Left colon (tissue), 2 donors: ENCODE measurements around the gene OCIAD1. TPM values are rescaled to one million over a fixed set of nuclear protein-coding genes. Genes with fewer than 3 reads are reported as not detected.
"Not testable (repeated sequence)": the region's sequence is repeated elsewhere in the genome, so short reads cannot be mapped to it uniquely, and the experiment has no call there.

Experiments used
- ATAC-seq: fragments of 200-7000 bp; cut with Tn5 transposase; one replicate; pipeline ENCODE4 v1.9.1; 2020; ENCODE audit warnings: mild to moderate bottlenecking, moderate library complexity
- DNase-seq, 2 donors: peaks; one replicate each; pipeline ENCODE4 v3.0.0-alpha.2; 2020
- intact Hi-C, 2 donors: fragments of 100-400 bp; cut with DNase I in 1 of 2; cut with micrococcal nuclease in 1 of 2; formaldehyde crosslinking; loops; one replicate each; pipeline versions ENCODE4 v1.11.2 to v1.14.0; 2022; cut with DNase I, micrococcal nuclease
- total RNA-seq, 2 donors: library from RNA; stranded (reverse); fragmentation: NEBNext Ultra II Directional; extraction: Animal tissue kit (Norgen Biotek cat#: 25700); gene quantifications; one replicate each; pipeline ENCODE4 v1.2.1, GENCODE V29; 2021
- donor health status: DM: no; HTN: no; CAD: no.
- donor health status: DM: yes; HTN: yes; CAD: no.

The OCIAD1 gene
- total RNA-seq, 2 donors from 2014 or later, result 123 to 129 TPM

DNA sequence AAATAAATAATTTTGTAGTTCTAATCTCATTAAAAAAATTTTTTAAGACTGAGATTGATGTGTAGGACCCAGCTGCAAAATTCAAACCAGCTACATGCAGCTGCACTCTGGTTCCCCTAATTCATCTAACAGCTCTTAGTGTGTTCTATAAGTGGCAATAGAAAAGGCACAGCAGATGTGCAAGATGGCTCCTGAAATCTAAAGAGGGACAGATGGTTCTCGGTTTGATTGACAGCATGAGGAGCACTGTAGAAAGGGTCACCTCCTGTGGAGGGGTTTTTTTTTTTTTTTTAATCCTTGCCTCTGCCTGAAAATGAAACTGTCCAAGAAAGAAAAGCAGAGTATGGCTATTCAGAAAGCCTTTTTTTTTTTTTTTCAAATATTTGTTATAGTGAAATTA is 16.9 kb upstream of the OCIAD1 start:
- no peak for DNase-seq
- intact Hi-C loops, result no loop called here
- ATAC-seq, result no peak

DNA sequence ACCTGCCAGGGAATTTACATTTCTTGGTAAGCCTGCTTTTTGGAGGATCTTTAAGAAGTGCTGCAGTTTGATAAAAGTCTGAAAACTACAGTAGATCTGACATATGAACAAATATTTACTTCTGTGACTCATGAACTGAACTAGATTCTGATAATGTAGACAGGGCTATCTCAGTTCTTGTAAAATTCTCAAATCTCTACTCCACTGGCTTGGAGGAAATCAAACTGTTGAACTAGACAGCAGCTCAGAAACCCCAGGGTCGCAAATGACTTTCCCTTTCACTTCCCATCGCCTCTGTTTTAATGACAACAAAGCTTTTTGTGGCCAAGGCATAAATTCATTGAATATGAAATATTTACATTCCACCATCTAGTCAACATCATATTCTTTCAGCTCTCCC is 15.4 kb upstream of the OCIAD1 start:
- ATAC-seq, result peak; percentile 59
- no peak for DNase-seq

DNA sequence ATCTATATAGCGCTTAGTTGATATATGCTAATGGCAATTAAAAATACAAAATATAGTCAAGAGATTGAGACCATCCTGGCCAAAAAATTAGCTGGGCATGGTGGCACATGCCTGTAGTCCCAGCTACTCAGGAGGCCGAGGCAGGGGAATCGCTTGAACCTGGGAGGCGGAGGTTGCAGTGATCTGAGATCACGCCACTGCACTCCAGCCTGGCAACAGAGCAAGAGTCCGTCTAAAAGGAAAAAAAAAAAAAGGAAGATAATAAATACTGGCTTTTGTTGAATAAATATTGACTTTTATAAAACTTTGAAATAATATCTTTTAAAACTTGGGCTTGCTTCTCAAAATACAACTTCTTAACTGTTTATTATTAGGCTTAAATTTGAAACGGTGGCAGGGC is 14.6 kb upstream of the OCIAD1 start:
- ATAC-seq, intact Hi-C loops, DNase-seq: not testable (repeated sequence)

More for the DNA sequence above, 15.4 kb upstream of the OCIAD1 start:
- intact Hi-C loops, result no loop called here

DNA sequence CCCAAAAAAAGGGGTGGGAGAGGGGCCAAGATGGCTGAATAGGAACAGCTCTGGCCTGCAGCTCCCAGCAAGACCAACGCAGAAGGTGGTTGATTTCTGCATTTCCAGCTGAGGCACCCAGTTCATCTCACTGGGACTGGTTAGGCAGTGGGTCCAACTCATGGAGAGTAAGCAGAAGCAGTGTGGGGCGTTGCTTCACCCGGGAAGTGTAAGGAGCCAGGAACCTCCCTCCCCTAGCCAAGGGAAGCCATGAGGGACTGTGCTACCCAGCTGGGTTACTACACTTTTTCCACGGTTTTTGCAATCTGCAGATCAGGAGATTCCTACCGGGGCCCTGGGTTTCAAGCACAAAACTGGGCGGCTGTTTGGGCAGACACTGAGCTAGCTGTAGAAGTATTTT is 13.9 kb upstream of the OCIAD1 start:
- ATAC-seq (no peak), DNase-seq (no peak)
- intact Hi-C loops, result no loop called here

DNA sequence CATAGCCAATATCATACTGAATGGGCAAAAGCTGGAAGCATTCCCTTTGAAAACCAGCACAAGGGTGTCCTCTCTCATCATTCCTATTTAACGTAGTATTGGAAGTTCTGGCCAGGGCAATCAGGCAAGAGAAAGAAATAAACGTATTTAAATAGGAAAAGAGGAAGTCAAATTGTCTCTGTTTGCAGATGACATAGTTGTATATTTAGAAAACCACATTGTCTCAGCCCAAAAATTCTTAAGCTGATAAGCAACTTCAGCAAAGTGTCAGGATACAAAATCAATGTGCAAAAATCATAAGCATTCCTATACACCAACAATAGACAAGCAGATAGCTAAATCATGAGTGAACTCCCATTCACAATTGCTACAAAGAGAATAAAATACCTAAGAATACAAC is 9.5 kb upstream of the OCIAD1 start:
- ATAC-seq, result not testable (repeated sequence)

DNA sequence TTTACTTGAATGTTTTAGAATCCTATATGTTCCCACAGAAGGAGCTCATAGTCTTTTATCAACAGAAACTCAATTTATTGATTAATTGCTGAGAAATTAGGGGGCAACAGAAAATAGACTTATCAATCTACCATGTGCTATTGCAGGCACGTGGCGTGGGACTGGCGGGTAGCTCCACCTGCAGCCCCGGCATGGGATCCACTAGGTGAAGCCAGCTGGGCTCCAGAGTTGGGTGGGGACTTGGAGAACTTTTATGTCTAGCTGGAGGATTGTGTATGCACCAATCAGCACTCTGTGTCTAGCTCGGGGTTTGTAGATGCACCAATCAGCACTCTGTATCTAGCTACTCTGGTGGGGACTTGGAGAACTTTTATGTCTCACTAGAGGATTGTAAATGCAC is 3.3 kb upstream of the OCIAD1 start:
- DNase-seq (no peak), ATAC-seq (no peak)
- intact Hi-C loops, result no loop called here

More for the DNA sequence above, 9.5 kb upstream of the OCIAD1 start:
- DNase-seq, intact Hi-C loops: not testable (repeated sequence)

DNA sequence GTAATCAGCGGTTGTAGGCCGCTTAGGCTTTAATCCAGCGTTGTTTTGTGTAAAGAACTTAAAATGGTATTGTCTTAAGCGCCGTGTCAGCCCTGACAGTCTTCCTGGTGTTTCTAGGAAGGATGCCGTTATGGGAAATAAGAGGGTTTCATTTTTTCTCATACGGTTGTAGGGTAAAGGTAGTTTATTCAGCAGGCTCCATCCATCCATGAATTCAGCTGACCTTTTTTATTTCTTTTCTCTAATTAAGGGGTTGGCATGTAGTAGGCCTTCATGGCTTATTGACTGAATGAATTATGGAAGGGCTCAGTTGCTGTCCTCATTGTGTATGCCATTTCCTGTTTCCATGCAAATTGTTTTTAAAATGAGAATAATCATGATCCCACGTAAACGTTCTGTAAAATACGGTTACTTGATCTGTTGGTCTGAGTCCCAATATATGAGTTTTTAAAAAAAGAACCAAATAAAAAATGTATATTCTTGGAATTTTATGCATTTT is 693 bp downstream of the OCIAD1 start:
- peak; percentile 13 for ATAC-seq
- intact Hi-C loops, result loop anchor here in 1 of 2 donors (10.0 kb wide), 1 partner anchor 47 kb away; the partner anchor contains the start of gene FRYL
- no peak for DNase-seq

DNA sequence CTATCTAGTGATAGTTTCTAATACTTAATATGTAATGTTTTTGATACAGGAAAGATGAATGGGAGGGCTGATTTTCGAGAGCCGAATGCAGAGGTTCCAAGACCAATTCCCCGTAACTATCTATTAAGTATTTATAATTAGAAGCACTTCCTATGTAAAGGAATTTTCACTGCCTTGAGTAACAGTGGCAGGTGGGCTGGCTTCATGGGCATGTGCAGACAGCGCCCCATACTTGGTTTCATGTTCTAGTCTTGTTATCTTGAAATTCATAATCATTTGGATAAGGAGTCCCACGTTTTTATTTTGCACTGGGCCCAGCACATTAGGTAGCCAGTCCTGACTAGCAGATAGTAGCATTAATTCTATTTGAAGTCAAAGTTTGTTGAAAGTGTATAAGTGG is 1.7 kb downstream of the OCIAD1 start:
- DNase-seq, result no peak
- intact Hi-C loops, result loop anchor here in 1 of 2 donors (10.0 kb wide), 1 partner anchor 48 kb away; the partner anchor contains the start of gene FRYL
- ATAC-seq, result no peak

DNA sequence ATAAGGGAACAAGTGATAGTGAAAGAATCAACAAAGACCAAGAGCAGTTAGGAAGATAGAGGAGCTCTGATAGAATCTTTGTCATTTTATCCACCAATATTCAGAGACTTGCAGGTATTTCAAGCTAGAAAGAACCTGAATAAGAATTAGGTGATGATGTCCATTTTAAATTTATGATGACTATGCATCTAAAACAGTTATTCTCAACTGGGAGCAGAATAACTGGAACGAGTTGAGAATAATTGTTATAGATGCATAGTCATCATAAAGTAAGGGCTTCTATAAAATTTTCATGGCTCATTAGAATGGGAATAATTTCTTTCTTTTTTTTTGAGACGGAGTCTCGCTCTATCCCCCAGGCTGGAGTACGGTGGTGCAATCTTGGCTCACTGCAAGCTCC is 5.8 kb downstream of the OCIAD1 start:
- DNase-seq, result no peak
- no peak for ATAC-seq
- intact Hi-C loops, result loop anchor here in 1 of 2 donors (10.0 kb wide), 1 partner anchor 52 kb away; the partner anchor contains the start of gene FRYL

DNA sequence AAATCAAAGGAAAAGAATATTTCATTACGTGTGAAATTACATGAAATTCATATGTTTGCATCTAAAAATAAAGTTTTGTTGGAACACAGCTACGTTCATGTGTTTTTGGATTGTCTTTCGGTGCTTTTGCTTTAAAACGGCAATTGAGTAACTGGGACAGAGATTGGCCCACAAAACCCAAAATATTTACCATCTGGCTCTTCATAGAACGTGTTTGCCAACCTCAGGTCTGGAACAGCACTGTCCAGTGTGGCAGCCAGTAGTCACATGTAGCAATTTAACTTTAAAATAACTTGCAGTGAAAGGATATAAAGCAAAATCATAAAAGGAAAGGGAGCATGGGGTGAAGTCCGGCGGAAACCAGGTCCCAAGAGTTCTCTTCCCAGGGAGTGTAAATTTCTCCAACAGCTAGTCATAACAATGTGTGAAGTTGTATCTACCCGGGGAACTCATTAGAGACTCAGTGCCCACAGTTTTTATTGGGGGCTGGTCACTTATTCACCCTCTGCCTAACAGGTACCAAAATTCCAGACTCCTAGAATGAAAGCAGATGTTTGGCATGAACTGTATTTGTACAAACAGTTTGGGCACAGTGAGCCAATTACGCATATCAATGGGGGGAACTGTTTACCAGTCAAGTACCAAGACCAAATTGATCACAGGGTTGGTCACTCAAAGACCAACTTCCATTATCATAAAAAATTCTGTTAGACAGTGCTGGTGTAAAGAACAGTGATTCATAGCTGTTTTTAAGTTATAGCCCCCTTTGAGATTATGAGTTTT is 10.3 kb downstream of the OCIAD1 start:
- ATAC-seq (no peak), DNase-seq (no peak)
- intact Hi-C loops, result no loop called here

DNA sequence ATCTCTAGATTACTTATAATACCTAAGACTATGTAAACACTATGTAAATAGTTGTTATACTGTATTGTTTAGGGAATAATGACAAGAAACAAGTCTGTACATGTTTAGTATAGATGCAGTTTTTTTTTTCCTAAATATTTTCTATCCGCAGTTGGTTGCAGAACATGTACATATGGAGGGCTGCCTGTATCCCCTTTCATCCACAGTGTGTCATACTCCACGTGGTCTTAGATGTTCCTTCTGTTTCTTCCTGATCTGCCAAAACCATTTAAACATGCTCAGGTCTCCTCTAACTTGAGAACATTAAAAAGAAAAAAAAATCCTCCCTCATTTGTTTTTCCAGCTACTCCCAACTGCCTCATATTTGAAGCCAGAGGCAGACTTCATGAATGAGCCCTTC is 14.0 kb downstream of the OCIAD1 start:
- no peak for DNase-seq
- intact Hi-C loops, result no loop called here
- no peak for ATAC-seq

DNA sequence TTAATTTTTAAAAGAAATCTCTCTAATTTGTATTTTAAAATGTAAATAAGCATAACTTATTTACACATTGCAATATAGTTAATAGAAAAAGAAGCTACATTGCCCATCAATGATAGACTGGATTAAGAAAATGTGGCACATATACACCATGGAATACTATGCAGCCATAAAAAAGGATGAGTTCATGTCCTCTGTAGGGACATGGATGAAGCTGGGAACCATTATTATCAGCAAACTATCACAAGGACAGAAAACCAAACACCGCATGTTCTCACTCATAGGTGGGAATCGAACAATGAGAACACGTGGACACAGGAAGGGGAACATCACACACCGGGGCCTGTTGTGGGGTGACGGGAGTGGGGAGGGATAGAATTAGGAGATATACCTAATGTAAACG is 17.9 kb downstream of the OCIAD1 start:
- intact Hi-C loops, DNase-seq, ATAC-seq: not testable (repeated sequence)

DNA sequence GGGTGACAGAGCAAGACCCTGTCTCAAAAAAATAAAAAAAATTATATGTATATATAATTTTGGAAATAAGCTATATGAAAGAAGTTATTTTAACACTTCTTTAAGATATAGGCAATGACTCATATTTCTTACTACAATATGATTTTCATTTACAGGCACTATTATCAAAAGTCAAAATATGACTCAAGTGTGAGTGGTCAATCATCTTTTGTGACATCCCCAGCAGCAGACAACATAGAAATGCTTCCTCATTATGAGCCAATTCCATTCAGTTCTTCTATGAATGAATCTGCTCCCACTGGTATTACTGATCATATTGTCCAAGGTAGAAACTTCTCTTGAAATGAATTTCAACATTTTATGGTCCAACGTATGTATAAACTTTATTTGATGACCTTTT is 20.8 kb downstream of the OCIAD1 start:
- no peak for ATAC-seq
- intact Hi-C loops, result no loop called here

DNA sequence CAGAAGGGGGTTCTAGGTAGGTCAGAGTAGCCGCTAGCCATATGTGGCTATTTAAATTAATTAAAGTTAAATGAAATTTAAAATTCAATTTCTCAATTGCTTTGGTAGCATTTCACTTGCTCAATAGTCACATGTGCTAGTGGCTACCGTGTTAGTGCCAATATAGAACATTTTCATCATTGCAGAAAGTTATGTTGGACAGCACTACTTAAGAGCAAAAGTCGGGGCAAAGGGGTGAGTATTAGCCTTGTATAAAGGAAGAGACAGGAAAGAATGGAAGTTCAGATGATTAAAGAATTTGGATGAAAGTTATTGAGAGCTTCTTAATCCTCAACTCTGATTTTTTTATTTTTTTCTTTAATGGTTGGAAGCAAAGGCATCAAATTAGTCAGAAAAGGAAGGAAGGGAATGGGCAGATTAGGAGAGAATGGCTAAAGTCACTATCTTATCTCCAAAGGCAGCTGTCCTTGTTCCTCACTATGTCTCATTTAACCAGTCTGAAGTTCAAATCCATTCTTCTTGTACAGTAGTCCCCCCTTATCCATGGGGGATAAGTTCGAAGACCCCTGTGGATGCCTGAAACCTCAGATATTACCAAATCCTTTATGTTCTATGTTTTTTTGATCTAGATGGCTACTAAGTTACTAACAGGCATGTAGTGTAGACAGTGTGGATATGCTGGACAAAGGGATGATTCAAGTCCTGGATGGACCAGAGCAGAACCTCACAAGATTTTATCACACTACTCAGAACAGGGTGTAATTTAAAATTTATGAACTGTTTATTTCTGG is 22.9 kb downstream of the OCIAD1 start:
- ATAC-seq (no peak), DNase-seq (no peak)
- intact Hi-C loops, result no loop called here

More for the DNA sequence above, 20.8 kb downstream of the OCIAD1 start:
- no peak for DNase-seq

DNA sequence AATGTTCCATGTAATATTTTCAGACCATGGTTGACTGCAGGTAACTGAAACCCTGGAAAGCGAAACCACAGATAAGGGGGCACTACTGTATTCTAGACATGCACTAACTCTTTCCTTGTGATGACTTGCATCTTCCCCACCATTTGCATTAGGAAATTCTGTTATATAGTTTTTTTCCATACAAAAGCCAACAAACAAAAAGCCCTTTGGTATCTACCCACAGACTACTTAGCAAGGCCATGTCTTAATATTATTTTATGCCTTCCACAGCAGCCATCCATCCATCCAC is 23.5 kb downstream of the OCIAD1 start:
- ATAC-seq (no peak), DNase-seq (no peak)
- intact Hi-C loops, result no loop called here

DNA sequence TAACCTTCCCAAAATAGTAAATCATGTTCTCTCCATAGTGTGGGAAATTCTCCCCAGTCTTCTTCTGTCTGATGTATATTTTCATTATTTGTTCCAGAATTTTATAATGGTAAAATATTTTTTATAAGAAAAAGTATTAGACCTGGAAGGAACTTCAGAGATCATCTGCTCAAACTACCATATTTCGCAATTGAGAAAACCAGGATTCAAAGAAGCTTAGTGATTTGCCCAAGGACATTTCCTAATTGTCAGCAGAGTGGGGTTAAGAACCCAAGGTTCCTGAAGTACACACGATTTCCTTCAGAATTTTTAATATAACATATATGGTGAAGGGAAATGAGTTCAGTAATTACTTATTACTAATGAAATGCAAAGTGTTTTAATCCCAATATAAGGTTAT is 24.1 kb downstream of the OCIAD1 start:
- no peak for ATAC-seq
- no peak for DNase-seq
- intact Hi-C loops, result no loop called here

DNA sequence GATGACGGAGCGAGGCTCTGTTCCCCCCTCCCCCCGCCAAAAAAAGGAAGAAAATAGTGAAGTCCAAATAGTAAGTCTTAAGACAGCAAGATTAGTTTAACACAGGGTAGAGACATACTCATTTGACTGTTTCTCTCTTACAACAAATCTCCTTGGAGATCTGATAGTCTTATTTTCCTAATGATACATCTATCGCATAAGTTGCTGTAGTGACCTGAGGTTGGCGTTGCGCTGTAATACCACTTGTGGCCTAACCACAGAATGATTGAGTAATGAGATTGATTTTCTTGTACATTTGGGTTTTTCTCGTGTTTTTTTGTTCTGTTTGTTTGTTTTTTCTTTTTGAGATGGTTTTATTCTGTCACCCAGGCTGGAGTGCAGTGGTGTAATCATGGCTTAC is 27.2 kb downstream of the OCIAD1 start:
- intact Hi-C loops, result no loop called here
- DNase-seq (no peak), ATAC-seq (no peak)

DNA sequence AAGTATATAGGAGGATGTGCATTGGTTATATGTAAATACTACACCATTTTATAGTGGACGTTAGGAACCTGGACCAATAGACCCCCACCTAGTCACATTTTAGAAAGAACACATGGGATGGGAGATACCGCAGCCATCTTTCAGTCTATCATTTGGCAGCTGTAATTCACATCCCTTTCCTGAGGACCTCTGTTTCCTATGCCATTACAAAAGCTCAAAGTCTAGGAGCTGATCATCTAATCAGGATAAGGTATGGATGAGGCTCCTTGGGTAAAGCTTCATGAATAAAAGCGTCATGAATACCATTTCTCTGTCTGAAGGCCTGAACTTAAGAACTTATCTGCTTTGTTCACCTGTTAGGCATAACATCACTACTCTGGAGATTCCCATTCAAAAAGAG is 31.1 kb downstream of the OCIAD1 start:
- no peak for ATAC-seq
- DNase-seq, result no peak
- intact Hi-C loops, result no loop called here

DNA sequence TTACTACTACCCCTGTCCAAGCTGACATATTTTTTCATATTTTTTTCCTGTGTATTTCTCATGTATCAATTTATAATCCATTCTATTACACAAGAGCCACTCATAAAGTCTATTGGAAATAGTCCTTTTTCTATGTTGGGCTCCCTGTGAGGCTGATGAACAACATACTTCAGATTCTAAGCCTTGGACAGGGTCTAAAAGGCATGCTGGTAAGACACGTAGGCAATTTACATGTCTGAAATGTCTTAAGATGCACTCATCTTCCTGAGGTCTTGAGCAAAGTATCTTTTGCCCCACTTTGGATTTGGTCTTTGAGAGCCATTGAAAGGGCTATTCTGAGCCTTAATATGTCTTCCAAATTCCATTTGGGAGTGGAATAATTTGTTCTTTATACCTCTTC is 31.8 kb downstream of the OCIAD1 start:
- intact Hi-C loops, result no loop called here
- ATAC-seq, result no peak
- no peak for DNase-seq

DNA sequence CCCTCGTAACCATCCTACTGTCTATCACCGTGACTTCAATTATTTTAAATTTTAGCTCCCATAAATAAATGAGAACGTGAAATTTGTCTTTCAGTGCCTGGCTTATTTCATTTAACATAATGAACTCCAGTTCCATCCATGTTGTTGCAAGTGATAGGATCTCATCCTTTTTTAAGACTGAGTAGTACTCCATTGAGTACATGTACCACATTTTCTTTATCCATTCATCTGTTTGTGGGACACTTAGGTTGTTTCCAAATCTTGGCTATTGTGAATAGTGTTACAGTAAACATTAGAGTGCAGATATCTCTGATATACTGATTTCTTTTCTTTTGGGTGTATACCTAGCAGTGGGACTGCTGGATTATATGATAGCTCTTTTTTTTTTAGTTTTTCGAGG is 32.8 kb downstream of the OCIAD1 start:
- intact Hi-C loops, result no loop called here
- ATAC-seq (no peak), DNase-seq (no peak)
